ENCODE measurements around the gene FBXL19. TPM values are rescaled to one million over a fixed set of nuclear protein-coding genes. Genes with fewer than 3 reads are reported as not detected.

Gene FBXL19
- total RNA-seq, 1 donor from 2014 or later, result 56.4 TPM

DNA sequence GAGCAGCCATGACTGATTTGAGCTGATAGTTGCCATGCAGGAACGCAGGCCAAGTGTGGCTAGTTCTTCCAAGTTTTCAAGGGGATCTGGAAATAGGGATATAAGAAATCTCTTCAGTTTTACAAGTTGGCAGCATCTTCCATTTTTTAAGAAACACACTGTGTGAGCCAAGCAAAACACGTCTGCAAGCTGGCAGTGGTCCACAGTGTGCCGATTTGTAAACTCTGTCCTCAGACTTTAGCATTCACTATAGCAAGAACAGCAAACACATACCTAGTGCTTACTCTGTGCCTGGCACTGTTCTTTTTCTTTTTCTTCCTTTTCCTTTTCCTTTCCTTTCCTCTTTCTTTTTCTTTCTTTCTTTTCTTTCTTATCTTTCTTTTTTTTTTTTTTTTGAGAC, 28.4 kb downstream of the FBXL19 start:
- H3K4me3 Mint-ChIP-seq, result no peak overlapping the region
- no peak for DNase-seq (ENCODE audit: low spot score in 2 of 2, unreplicated experiment in 2 of 2)
- H3K4me1 Mint-ChIP-seq, result peaks cover 23% of the 10 kb centered on the region
- H3K9me3 Mint-ChIP-seq, result no peaks in the 10 kb centered on the region
- no peaks in the 10 kb centered on the region for H3K36me3 Mint-ChIP-seq
- no peak overlapping the region for H3K27ac Mint-ChIP-seq
- H3K27me3 Mint-ChIP-seq (ENCODE audit: low read depth), result no peaks in the 10 kb centered on the region
- TF ChIP-seq, protein P1, sequence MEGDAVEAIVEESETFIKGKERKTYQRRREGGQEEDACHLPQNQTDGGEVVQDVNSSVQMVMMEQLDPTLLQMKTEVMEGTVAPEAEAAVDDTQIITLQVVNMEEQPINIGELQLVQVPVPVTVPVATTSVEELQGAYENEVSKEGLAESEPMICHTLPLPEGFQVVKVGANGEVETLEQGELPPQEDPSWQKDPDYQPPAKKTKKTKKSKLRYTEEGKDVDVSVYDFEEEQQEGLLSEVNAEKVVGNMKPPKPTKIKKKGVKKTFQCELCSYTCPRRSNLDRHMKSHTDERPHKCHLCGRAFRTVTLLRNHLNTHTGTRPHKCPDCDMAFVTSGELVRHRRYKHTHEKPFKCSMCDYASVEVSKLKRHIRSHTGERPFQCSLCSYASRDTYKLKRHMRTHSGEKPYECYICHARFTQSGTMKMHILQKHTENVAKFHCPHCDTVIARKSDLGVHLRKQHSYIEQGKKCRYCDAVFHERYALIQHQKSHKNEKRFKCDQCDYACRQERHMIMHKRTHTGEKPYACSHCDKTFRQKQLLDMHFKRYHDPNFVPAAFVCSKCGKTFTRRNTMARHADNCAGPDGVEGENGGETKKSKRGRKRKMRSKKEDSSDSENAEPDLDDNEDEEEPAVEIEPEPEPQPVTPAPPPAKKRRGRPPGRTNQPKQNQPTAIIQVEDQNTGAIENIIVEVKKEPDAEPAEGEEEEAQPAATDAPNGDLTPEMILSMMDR (IDR thresholded peaks at IDR 0.05; ENCODE audit: unreplicated experiment), result no peak

DNA sequence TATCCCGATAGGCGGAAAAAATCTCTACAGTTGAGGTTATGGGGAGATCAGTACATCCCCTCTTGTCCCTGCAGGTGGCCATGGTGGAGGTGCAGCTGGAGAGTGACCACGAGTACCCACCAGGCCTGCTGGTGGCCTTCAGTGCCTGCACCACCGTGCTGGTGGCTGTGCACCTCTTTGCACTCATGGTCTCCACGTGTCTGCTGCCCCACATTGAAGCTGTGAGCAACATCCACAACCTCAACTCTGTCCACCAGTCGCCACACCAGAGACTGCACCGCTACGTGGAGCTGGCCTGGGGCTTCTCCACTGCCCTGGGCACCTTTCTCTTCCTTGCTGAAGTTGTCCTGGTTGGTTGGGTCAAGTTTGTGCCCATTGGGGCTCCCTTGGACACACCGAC, 29.7 kb downstream of the FBXL19 start:
- no peak for DNase-seq (ENCODE audit: low spot score in 2 of 2, unreplicated experiment in 2 of 2)
- H3K4me1 Mint-ChIP-seq, result peaks cover 20% of the 10 kb centered on the region
- H3K27me3 Mint-ChIP-seq (ENCODE audit: low read depth), result no peaks in the 10 kb centered on the region
- no peaks in the 10 kb centered on the region for H3K36me3 Mint-ChIP-seq
- TF ChIP-seq, protein P1 (IDR thresholded peaks at IDR 0.05; ENCODE audit: unreplicated experiment), result no peak
- H3K4me3 Mint-ChIP-seq, result no peak overlapping the region
- H3K27ac Mint-ChIP-seq, result no peak overlapping the region
- H3K9me3 Mint-ChIP-seq, result no peaks in the 10 kb centered on the region

DNA sequence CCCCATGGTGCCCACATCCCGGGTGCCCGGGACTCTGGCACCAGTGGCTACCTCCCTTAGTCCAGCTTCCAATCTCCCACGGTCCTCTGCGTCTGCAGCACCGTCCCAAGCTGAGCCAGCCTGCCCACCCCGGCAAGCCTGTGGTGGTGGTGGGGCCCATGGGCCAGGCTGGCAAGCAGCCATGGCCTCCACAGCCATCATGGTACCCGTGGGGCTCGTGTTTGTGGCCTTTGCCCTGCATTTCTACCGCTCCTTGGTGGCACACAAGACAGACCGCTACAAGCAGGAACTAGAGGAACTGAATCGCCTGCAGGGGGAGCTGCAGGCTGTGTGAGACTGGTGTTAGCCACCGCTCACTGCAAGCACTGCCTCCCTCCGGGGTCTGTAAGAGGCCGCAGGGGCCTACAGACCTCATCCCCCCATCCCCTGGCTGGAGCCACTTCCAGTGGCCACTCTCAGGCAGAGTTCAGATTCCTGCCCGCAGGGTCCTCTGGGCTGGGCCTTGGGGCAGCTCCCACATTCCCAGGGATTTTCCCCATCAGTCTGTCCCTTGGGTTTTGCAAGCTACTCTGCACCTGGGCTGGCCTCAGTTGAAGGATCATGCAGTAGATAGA, 30.2 kb downstream of the FBXL19 start:
- Mint-ChIP-seq H3K27ac (peak overlapping the region; percentile 77), H3K4me1 (peaks cover 22% of the 10 kb centered on the region), H3K9me3 (no peaks in the 10 kb centered on the region), H3K27me3 (ENCODE audit: low read depth) (no peaks in the 10 kb centered on the region), H3K4me3 (no peak overlapping the region), H3K36me3 (no peaks in the 10 kb centered on the region)
- DNase-seq (ENCODE audit: low spot score in 2 of 2, unreplicated experiment in 2 of 2), result peak in 1 of 2 experiments; percentile 71
- TF ChIP-seq, protein P1 (IDR thresholded peaks at IDR 0.05; ENCODE audit: unreplicated experiment), result peak; percentile 62

DNA sequence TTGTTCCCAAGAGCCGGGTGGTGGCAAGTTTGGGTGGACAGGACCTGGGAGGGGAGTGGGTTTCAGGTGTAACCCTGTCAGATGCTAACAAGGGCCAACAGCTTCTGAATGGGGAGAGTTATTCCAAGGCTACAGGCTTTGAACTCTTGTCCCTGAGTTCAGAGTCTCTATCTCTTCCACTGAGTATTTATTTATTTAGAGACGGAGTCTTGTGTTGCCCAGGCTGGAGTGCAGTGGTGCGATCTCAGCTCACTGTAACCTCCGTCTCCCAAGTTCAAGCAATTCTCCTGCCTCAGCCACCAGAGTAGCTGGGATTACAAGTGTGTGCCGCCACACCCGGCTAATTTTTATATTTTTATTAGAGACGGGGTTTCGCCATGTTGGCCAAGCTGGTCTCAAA, 31.6 kb downstream of the FBXL19 start:
- no peak for DNase-seq (ENCODE audit: low spot score in 2 of 2, unreplicated experiment in 2 of 2)
- Mint-ChIP-seq H3K4me1 (peaks cover 26% of the 10 kb centered on the region), H3K4me3 (no peak overlapping the region), H3K36me3 (peaks cover 2% of the 10 kb centered on the region), H3K27ac (peak overlapping the region; percentile 25), H3K27me3 (ENCODE audit: low read depth) (no peaks in the 10 kb centered on the region), H3K9me3 (no peaks in the 10 kb centered on the region)
- TF ChIP-seq, protein P1 (IDR thresholded peaks at IDR 0.05; ENCODE audit: unreplicated experiment), result no peak

DNA sequence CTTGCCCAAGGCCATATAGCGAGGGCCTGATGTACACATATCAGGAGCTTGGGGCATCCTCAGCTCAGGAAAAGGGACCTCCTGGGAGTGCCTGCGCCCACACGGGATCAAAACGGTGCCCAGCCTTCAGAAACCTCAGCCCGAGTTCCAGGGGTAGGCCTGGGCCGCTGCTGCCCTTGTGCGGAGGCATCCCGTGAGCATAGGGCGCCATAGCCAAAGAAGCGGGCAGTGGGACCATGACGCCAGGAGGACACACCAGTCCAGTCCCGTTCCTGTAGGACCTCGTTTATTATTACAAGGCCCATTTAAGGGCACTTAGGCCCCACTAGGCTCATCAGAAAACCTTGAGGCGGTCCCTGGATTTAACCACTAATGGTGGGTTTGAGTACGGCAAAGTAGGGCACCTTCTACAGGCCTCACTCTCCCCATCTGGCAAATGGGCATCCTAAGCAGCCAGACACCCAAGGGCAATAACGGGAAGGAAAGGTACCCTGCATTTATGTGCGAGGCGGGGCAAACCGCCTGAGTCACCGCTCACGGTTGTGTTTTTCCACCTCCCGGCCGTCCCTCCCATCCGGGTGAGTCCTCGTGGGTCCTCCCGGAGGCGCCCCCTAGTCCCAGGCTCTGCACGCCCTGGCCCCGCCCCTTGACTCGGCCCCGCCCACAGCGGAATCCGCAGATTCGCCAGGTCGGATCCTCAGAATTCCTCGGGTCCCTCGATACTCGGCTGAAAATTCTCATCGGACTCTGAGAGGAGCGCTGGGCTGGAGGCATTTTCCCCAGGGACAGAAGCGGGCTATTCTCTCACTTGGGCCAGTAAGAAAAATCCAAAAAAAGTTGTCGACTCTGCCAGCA, 33.5 kb downstream of the FBXL19 start:
- H3K27ac Mint-ChIP-seq, result peak overlapping the region; percentile 99
- H3K27me3 Mint-ChIP-seq (ENCODE audit: low read depth), result no peaks in the 10 kb centered on the region
- H3K9me3 Mint-ChIP-seq, result no peaks in the 10 kb centered on the region
- H3K36me3 Mint-ChIP-seq, result peaks cover 15% of the 10 kb centered on the region
- TF ChIP-seq, protein P1 (IDR thresholded peaks at IDR 0.05; ENCODE audit: unreplicated experiment), result no peak
- peaks cover 20% of the 10 kb centered on the region for H3K4me1 Mint-ChIP-seq
- H3K4me3 Mint-ChIP-seq, result peak overlapping the region; percentile 95
- DNase-seq (ENCODE audit: low spot score in 2 of 2, unreplicated experiment in 2 of 2), result peak; percentile 70 to 86
